IMR-90 (cell line): ENCODE data around the gene CDC14A. TPM values are rescaled to one million over a fixed set of nuclear protein-coding genes. Genes with fewer than 3 reads are reported as not detected.

Experiments
- ATAC-seq: fragments of 200-7000 bp; cut with Tn5 transposase; 2 replicates; pipeline ENCODE4 v1.9.1; 2020; ENCODE audit warnings: low read depth, mild to moderate bottlenecking, moderate library complexity
- BruUV-seq: library from RNA; stranded (reverse); fragments of 400-500 nt; replicated peaks from 2 replicates; lab custom pipeline; 2021; lab: Mats Ljungman, UMichigan
- CTCF ChIA-PET: fragments of 300-600 bp; formaldehyde crosslinking; extraction: SDS; loops from one replicate; lab custom pipeline; 2021; ENCODE audit warnings: antibody characterized with exemption; lab: Yijun Ruan, JAX
- POLR2A ChIA-PET: fragments of 300-600 bp; sonication (Branson Sonifier 250); formaldehyde crosslinking; loops from one replicate; lab custom pipeline; 2022; ENCODE audit warnings: antibody characterized with exemption; ENCODE audit not compliant: unreplicated experiment; lab: Charles Lee
- DNase-seq: peaks from one replicate; pipeline ENCODE4 v3.0.0; 2013
- H2AFZ ChIP-seq: replicated peaks from 2 replicates; pipeline ENCODE3; 2013; ENCODE audit warnings: low read length, mild to moderate bottlenecking; ENCODE audit not compliant: poor library complexity
- H2AK5ac ChIP-seq: 2 replicates; pipeline ENCODE4 v1.6.1; 2013; ENCODE audit warnings: low read depth, low read length, inconsistent platforms
- H2AK9ac ChIP-seq: replicated peaks from 2 replicates; pipeline ENCODE3; 2013; ENCODE audit warnings: mild to moderate bottlenecking, low read depth, low read length, moderate library complexity; ENCODE audit not compliant: poor library complexity
- H2BK120ac ChIP-seq: 2 replicates; pipeline ENCODE4 v1.6.1; 2013; ENCODE audit warnings: low read depth, low read length, inconsistent platforms
- H2BK15ac ChIP-seq: 3 replicates; pipeline ENCODE4 v1.6.1; 2013; ENCODE audit warnings: low read depth, low read length, inconsistent platforms
- H2BK20ac ChIP-seq: 2 replicates; pipeline ENCODE4 v1.6.1; 2013; ENCODE audit warnings: low read depth, mild to moderate bottlenecking, inconsistent platforms, low read length, moderate library complexity
- H2BK5ac ChIP-seq: 2 replicates; pipeline ENCODE4 v1.6.1; 2013; ENCODE audit warnings: mild to moderate bottlenecking, low read depth, low read length, inconsistent platforms; ENCODE audit not compliant: poor library complexity, severe bottlenecking
- H3K14ac ChIP-seq: replicated peaks from 2 replicates; pipeline ENCODE4 v1.6.1; 2013; ENCODE audit warnings: low read depth, low read length, inconsistent platforms
- H3K18ac ChIP-seq: 2 replicates; pipeline ENCODE4 v1.6.1; 2013; ENCODE audit warnings: low read depth, low read length, control low read depth
- H3K23ac ChIP-seq: 2 replicates; pipeline ENCODE4 v1.6.1; 2013; ENCODE audit warnings: low read depth, low read length, inconsistent platforms
- H3K27ac ChIP-seq: 2 replicates; pipeline ENCODE4 v1.5.1; 2013; ENCODE audit warnings: mild to moderate bottlenecking, control low read depth, low read length; ENCODE audit not compliant: insufficient read depth
- H3K27me3 ChIP-seq: 2 replicates; pipeline ENCODE4 v1.6.1; 2013; ENCODE audit warnings: low read length; ENCODE audit not compliant: control insufficient read depth, insufficient read depth
- H3K36me3 ChIP-seq: 2 replicates; pipeline ENCODE4 v1.6.1; 2013; ENCODE audit warnings: low read length, mixed read lengths; ENCODE audit not compliant: control insufficient read depth, insufficient read depth
- H3K4ac ChIP-seq: 2 replicates; pipeline ENCODE4 v1.6.1; 2013; ENCODE audit warnings: low read depth, low read length, inconsistent platforms
- H3K4me1 ChIP-seq: 2 replicates; pipeline ENCODE4 v1.6.1; 2013; ENCODE audit warnings: low read length, mixed read lengths; ENCODE audit not compliant: control insufficient read depth, insufficient read depth
- H3K4me2 ChIP-seq: 2 replicates; pipeline ENCODE4 v1.6.1; 2013; ENCODE audit warnings: low read depth, mild to moderate bottlenecking, control low read depth, low read length, moderate library complexity
- H3K4me3 ChIP-seq: 2 replicates; pipeline ENCODE4 v1.5.1; 2013; ENCODE audit warnings: low read depth, mild to moderate bottlenecking, control low read depth, low read length, moderate library complexity; ENCODE audit not compliant: insufficient read depth
- H3K56ac ChIP-seq: 2 replicates; pipeline ENCODE4 v1.6.1; 2013; ENCODE audit warnings: low read length, inconsistent platforms; ENCODE audit not compliant: insufficient read depth; ENCODE audit errors: extremely low read depth
- H3K79me1 ChIP-seq, 2 experiments: 2 replicates each; pipeline ENCODE4 v1.6.1; 2013; ENCODE audit warnings: low read length in 2 of 2, inconsistent platforms in 1 of 2, low read depth in 1 of 2
- H3K9ac ChIP-seq: 2 replicates; pipeline ENCODE4 v1.6.1; 2013; ENCODE audit warnings: low read depth, low read length, control low read depth
- H3K9me1 ChIP-seq: 2 replicates; pipeline ENCODE4 v1.6.1; 2013; ENCODE audit warnings: low read length, inconsistent platforms; ENCODE audit not compliant: insufficient read depth
- H3K9me3 ChIP-seq: 2 replicates; pipeline ENCODE4 v1.6.1; 2013; ENCODE audit warnings: low read length; ENCODE audit not compliant: control insufficient read depth, insufficient read depth
- H4K20me1 ChIP-seq: 2 replicates; pipeline ENCODE4 v1.6.1; 2013; ENCODE audit warnings: low read length, inconsistent platforms; ENCODE audit not compliant: insufficient read depth
- H4K5ac ChIP-seq: 2 replicates; pipeline ENCODE4 v1.6.1; 2013; ENCODE audit warnings: mild to moderate bottlenecking, low read depth, low read length, control low read depth
- H4K8ac ChIP-seq, 2 experiments: 2 replicates each; pipeline ENCODE4 v1.6.1; 2013; ENCODE audit warnings: low read depth in 2 of 2, low read length in 2 of 2, control low read depth in 1 of 2, inconsistent platforms in 1 of 2
- H4K91ac ChIP-seq: 2 replicates; pipeline ENCODE4 v1.6.1; 2013; ENCODE audit warnings: low read depth, low read length, inconsistent platforms; ENCODE audit not compliant: insufficient read depth
- BHLHE40 ChIP-seq: fragments of 150-350 bp; IDR thresholded peaks from 2 replicates; pipeline ENCODE4 v1.6.1; 2016; ENCODE audit warnings: mild to moderate bottlenecking, low read depth, low read length
- CEBPB ChIP-seq: IDR thresholded peaks from 2 replicates; pipeline ENCODE4 v1.6.1; 2012; ENCODE audit warnings: low read depth, low read length, improper control_type of control experiment
- CHD1 ChIP-seq: IDR thresholded peaks from 2 replicates; pipeline ENCODE4 v1.6.1; 2012; ENCODE audit warnings: low read depth, low read length, improper control_type of control experiment
- CTCF ChIP-seq: conservative IDR thresholded peaks from 2 replicates; pipeline ENCODE4 v1.5.1; 2012; ENCODE audit warnings: mild to moderate bottlenecking, low read depth, low read length, improper control_type of control experiment
- MAFK ChIP-seq: IDR thresholded peaks from 2 replicates; pipeline ENCODE4 v1.6.1; 2012; ENCODE audit warnings: low read depth, low read length, improper control_type of control experiment
- NFE2L2 ChIP-seq: fragments of 150-350 bp; IDR thresholded peaks from 2 replicates; pipeline ENCODE4 v1.6.1; 2016; ENCODE audit warnings: low read depth, mild to moderate bottlenecking, low read length
- POLR2A ChIP-seq: IDR thresholded peaks from 2 replicates; pipeline ENCODE4 v1.6.1; 2012; ENCODE audit warnings: mild to moderate bottlenecking, low read depth, low read length
- RAD21 ChIP-seq: IDR thresholded peaks from 2 replicates; pipeline ENCODE4 v1.6.1; 2012; ENCODE audit warnings: low read length, improper control_type of control experiment
- RCOR1 ChIP-seq: IDR thresholded peaks from 2 replicates; pipeline ENCODE4 v1.6.1; 2012; ENCODE audit warnings: mild to moderate bottlenecking, low read length, improper control_type of control experiment; ENCODE audit not compliant: insufficient replicate concordance
- WGBS, 2 experiments: methylation state at CpG; one replicate each; pipeline versions ENCODE4 v1.1.5 to v1.1.7; 2013; ENCODE audit warnings: missing lambda C conversion rate in 2 of 2; ENCODE audit not compliant: insufficient read length in 1 of 2; ENCODE audit errors: extremely low coverage in 2 of 2; 5-methylcytosine and 5-hydroxymethylcytosine counted together
- dilution Hi-C: fragments of 300-500 bp; cut with HindIII; formaldehyde crosslinking; loops from one replicate; pipeline ENCODE4 v1.14.3; 2018; ENCODE audit warnings: low sequenced_read_pairs; ENCODE audit not compliant: unreplicated experiment
- in situ Hi-C: fragments of 300-500 bp; cut with MboI; formaldehyde crosslinking; loops from 3 replicates; pipeline ENCODE4 v1.14.3; 2019; ENCODE audit warnings: low sequenced_read_pairs, inconsistent platforms, mixed read lengths
- intact Hi-C: fragments of 100-400 bp; cut with micrococcal nuclease; formaldehyde crosslinking; loops from 2 replicates; pipeline ENCODE4 v1.10.0; 2022
- polyA plus RNA-seq, 3 experiments: library from polyadenylated mRNA; depleted of rRNA; stranded (reverse); fragments of >200 nt; gene quantifications; 2 replicates each; pipeline ENCODE4 v1.2.3, GENCODE V29; 2012; ENCODE audit warnings: low replicate concordance in 1 of 3
- total RNA-seq: library from RNA; depleted of rRNA; stranded (reverse); fragments of >200 nt; gene quantifications from 2 replicates; pipeline ENCODE4 v1.2.3, GENCODE V29; 2012

Gene CDC14A
- total and polyA plus RNA-seq, 2 of the 4 experiments (the other 2 are of a cell fraction), result 1.7 to 3.0 TPM

- Histone ChIP-seq H2AK9ac (no peak overlapping the region), H3K27me3 (peaks cover 2% of the 10 kb centered on the region; the same call in 1 of the 2 replicates), H3K23ac (no peak overlapping the region), H3K9me1 (no peaks in the 10 kb centered on the region), H3K4me1 (no peaks in the 10 kb centered on the region; the same call in 1 of the 2 replicates), H3K56ac (no peak overlapping the region), H2AK5ac (no peak overlapping the region), H3K9me3 (peaks cover 11% of the 10 kb centered on the region), H3K4me3 (no peak overlapping the region), H3K14ac (no peak overlapping the region), H3K36me3 (no peaks in the 10 kb centered on the region), H2BK20ac (no peak overlapping the region), H2BK120ac (no peak overlapping the region), H4K5ac (no peak overlapping the region), H3K79me1 (no peaks in the 10 kb centered on the region), H3K4me2 (no peak overlapping the region), H3K9ac (no peak overlapping the region), H4K91ac (no peak overlapping the region), H3K4ac (no peak overlapping the region), H3K18ac (no peak overlapping the region), H4K8ac (no peak overlapping the region), H3K27ac (no peak overlapping the region), H2BK15ac (no peak overlapping the region), H2BK5ac (no peak overlapping the region), H2AFZ (peak overlapping the region; percentile 72), H4K20me1 (no peaks in the 10 kb centered on the region)
- no TSS peak for BruUV-seq
- no CpG with 5 or more reads among the region's 7 CpGs for WGBS, 2 experiments
- DNase-seq (no peak), ATAC-seq (no peak)
- no peak for TF ChIP-seq CEBPB
- no peak for TF ChIP-seq NFE2L2
- TF ChIP-seq RAD21, result no peak
- TF ChIP-seq BHLHE40, result no peak
- TF ChIP-seq MAFK, result no peak
- TF ChIP-seq RCOR1, result no peak
- TF ChIP-seq CHD1, result no peak
- TF ChIP-seq CTCF, result no peak
- no peak for TF ChIP-seq POLR2A
- POLR2A ChIA-PET, result no interaction called here
- in situ Hi-C loops (no loop called here), dilution Hi-C loops (no loop called here), intact Hi-C loops (no loop called here)
- CTCF ChIA-PET, result no interaction called here
Measured at GRCh38 chr1:100321100-100321493, 31.2 kb upstream of the CDC14A start.
